Measurements from ENCODE around the gene MYLK4. TPM values are rescaled to one million over a fixed set of nuclear protein-coding genes. Genes with fewer than 3 reads are reported as not detected.

MYLK4 gene
- total RNA-seq, 4 donors from 2014 or later, result 0.41 to 0.79 (median 0.67) TPM

GRCh38 chr6:2687456-2687855, 63.3 kb downstream of the MYLK4 start:
- intact Hi-C loops (cut with DNase I; ENCODE audit: low total_unique reads) (no loop called here), in situ Hi-C loops (cut with MboI; ENCODE audit: low pct_ligation_motif_present in 1 of 4, low pct_unique_long_range_greater_than_20kb in 1 of 4, low sequenced_read_pairs in 3 of 4) (no loop called here)
- H3K4me3 ChIP-seq, result no peak overlapping the region
- no peak for TF ChIP-seq POLR2AphosphoS5 (IDR thresholded peaks at IDR 0.05)
- no peaks in the 10 kb centered on the region for H3K9me3 ChIP-seq
- WGBS, 2 donors (ENCODE audit: low coverage in 1 of 2), result 81 to 89% methylated on average over 5 to 7 of the region's 7 CpGs
- H3K27me3 ChIP-seq, result no peaks in the 10 kb centered on the region
- no peak for DNase-seq
- no peaks in the 10 kb centered on the region for H3K4me1 ChIP-seq
- H3K36me3 ChIP-seq, result no peaks in the 10 kb centered on the region
- H3K27ac ChIP-seq, result no peak overlapping the region

DNA sequence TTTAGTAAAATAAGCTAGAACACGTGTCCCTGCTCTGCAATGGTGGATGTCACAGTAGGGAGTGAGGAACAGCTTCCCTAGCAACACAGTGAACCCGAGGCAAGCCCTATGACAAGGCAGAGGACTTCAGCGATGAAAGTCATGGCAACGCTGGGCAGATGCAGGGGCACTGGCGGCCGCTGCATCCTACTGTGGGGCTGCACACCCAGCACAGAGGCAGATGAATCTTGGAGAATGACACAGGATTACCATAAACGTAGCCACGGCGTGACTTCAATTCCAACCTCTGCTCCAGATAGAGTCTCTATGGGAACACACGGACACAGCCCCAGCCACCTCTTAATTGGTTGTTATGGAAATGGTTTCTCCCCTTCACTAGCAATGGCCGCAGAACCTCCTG, 64.2 kb downstream of the MYLK4 start:
- WGBS, 2 donors (ENCODE audit: low coverage in 1 of 2), result 66 to 91% methylated on average over 2 to 11 of the region's 11 CpGs
- H3K4me1 ChIP-seq, result no peaks in the 10 kb centered on the region
- no peak overlapping the region for H3K4me3 ChIP-seq
- no peaks in the 10 kb centered on the region for H3K36me3 ChIP-seq
- intact Hi-C loops (cut with DNase I; ENCODE audit: low total_unique reads), result no loop called here
- no peak for DNase-seq
- no peak overlapping the region for H3K27ac ChIP-seq
- TF ChIP-seq POLR2AphosphoS5 (IDR thresholded peaks at IDR 0.05), result no peak
- no peak for TF ChIP-seq POLR2A (IDR thresholded peaks at IDR 0.05)
- TF ChIP-seq, protein P1, sequence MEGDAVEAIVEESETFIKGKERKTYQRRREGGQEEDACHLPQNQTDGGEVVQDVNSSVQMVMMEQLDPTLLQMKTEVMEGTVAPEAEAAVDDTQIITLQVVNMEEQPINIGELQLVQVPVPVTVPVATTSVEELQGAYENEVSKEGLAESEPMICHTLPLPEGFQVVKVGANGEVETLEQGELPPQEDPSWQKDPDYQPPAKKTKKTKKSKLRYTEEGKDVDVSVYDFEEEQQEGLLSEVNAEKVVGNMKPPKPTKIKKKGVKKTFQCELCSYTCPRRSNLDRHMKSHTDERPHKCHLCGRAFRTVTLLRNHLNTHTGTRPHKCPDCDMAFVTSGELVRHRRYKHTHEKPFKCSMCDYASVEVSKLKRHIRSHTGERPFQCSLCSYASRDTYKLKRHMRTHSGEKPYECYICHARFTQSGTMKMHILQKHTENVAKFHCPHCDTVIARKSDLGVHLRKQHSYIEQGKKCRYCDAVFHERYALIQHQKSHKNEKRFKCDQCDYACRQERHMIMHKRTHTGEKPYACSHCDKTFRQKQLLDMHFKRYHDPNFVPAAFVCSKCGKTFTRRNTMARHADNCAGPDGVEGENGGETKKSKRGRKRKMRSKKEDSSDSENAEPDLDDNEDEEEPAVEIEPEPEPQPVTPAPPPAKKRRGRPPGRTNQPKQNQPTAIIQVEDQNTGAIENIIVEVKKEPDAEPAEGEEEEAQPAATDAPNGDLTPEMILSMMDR (IDR thresholded peaks at IDR 0.05), result no peak
- TF ChIP-seq EP300 (IDR thresholded peaks at IDR 0.05; ENCODE audit: low read depth), result no peak
- no peaks in the 10 kb centered on the region for H3K27me3 ChIP-seq
- H3K9me3 ChIP-seq, result no peaks in the 10 kb centered on the region
- in situ Hi-C loops (cut with MboI; ENCODE audit: low pct_ligation_motif_present in 1 of 4, low pct_unique_long_range_greater_than_20kb in 1 of 4, low sequenced_read_pairs in 3 of 4), result no loop called here

DNA sequence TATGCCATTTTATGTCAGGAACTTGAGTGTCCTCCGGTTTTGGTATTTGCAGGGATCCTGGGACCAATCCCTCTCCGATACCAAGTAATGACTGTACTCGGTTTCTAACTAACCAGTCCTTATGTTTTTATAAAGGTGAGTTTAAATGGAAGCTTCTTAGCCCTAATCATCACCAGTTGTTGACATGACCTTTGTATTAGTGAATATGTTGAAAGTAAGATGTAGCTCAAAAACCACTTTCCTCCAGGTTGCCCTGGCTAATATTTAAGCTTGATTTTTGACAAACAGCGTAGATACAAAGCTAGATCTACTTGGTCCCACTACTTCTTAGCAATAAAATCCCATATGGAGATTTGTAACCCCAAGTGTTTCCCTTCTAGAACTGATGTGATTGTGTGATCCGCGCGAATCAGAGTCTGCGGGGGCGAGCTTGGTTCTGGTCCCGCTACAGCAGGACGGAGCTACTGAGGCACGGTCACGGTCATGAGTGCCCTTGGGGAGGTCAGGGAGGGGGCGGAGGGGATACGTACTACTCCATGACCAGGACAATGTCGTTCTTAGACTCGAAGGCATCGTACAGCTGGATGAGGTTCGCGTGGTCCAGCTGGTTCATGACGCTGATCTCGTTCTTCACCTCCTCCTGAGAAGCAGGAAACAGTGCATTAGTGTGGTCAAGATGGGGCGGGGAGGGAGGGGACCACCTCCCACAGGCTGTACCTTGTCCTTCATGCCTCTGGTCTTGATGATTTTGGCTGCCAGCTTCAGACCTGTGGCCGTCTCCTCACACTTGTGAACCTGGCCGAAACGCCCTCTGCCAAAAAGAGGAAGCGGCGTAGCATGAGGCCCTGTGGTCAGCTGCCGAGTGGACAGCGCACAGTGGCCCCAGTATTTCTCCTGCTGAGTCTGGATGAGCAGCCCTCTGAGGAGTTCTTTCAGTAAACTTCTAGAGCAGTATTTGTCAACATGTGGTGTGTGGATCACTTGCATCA, 65.7 kb downstream of the MYLK4 start:
- DNase-seq, result no peak
- intact Hi-C loops (cut with DNase I; ENCODE audit: low total_unique reads) (no loop called here), in situ Hi-C loops (cut with MboI; ENCODE audit: low pct_ligation_motif_present in 1 of 4, low pct_unique_long_range_greater_than_20kb in 1 of 4, low sequenced_read_pairs in 3 of 4) (no loop called here)
- H3K4me3 ChIP-seq, result no peak overlapping the region
- WGBS, 2 donors (ENCODE audit: low coverage in 1 of 2), result 80 to 93% methylated on average over 4 to 30 of the region's 30 CpGs
- TF ChIP-seq POLR2AphosphoS5 (IDR thresholded peaks at IDR 0.05) (no peak), POLR2A (IDR thresholded peaks at IDR 0.05) (no peak), EP300 (IDR thresholded peaks at IDR 0.05; ENCODE audit: low read depth) (no peak)
- TF ChIP-seq, protein P1 (IDR thresholded peaks at IDR 0.05), result no peak
- no peaks in the 10 kb centered on the region for H3K27me3 ChIP-seq
- no peaks in the 10 kb centered on the region for H3K4me1 ChIP-seq
- H3K36me3 ChIP-seq, result no peaks in the 10 kb centered on the region
- no peaks in the 10 kb centered on the region for H3K9me3 ChIP-seq
- no peak overlapping the region for H3K27ac ChIP-seq

DNA sequence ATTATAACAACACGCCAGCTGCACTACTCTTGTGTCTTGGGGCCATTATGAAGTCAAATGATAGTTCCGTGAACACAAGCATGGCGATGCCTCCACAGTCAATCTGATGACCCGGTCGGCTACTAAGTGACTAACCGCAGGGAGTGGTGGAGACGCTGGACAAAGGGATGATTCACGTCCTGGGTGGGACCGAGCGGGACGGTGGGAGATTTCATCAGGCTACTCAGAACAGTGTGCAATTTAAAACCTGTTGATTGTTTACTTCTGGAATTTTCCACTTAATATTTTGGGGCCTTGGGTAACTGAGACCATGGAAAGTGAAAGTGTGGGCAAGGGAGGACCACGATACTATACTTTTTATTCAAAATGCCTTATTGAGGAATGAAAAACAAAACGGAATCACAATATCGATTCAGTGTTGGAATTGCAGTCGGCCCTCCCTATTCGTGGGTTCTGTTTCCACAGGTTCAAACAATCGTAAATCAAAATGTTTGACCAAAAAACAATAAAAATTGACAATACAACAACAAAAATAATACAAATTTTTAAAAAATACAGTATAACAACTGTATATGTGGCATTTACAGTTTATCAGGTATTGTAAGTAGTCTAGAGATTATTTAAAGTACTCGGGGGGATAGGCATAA, 66.5 kb downstream of the MYLK4 start:
- DNase-seq, result no peak
- H3K4me1 ChIP-seq, result no peaks in the 10 kb centered on the region
- WGBS, 2 donors (ENCODE audit: low coverage in 1 of 2), result 88 to 95% methylated on average over 14 to 18 of the region's 18 CpGs
- H3K36me3 ChIP-seq, result no peaks in the 10 kb centered on the region
- H3K27me3 ChIP-seq, result no peaks in the 10 kb centered on the region
- intact Hi-C loops (cut with DNase I; ENCODE audit: low total_unique reads), result no loop called here
- no peaks in the 10 kb centered on the region for H3K9me3 ChIP-seq
- no peak overlapping the region for H3K27ac ChIP-seq
- no peak for TF ChIP-seq EP300 (IDR thresholded peaks at IDR 0.05; ENCODE audit: low read depth)
- TF ChIP-seq POLR2A (IDR thresholded peaks at IDR 0.05), result no peak
- TF ChIP-seq POLR2AphosphoS5 (IDR thresholded peaks at IDR 0.05), result no peak
- TF ChIP-seq, protein P1 (IDR thresholded peaks at IDR 0.05), result no peak
- H3K4me3 ChIP-seq, result no peak overlapping the region
- in situ Hi-C loops (cut with MboI; ENCODE audit: low pct_ligation_motif_present in 1 of 4, low pct_unique_long_range_greater_than_20kb in 1 of 4, low sequenced_read_pairs in 3 of 4), result no loop called here

Measured in transverse colon (tissue), 4 donors.